HG03378 (cell line): ENCODE results near the gene PIP5KL1.

Source experiments
- ATAC-seq: cut with Tn5 transposase; IDR thresholded peaks from one replicate; pipeline ENCODE4 v1.9.1; 2021; ENCODE audit warnings: mild to moderate bottlenecking, moderate library complexity; ENCODE audit not compliant: unreplicated experiment

The PIP5KL1 gene, protein sequence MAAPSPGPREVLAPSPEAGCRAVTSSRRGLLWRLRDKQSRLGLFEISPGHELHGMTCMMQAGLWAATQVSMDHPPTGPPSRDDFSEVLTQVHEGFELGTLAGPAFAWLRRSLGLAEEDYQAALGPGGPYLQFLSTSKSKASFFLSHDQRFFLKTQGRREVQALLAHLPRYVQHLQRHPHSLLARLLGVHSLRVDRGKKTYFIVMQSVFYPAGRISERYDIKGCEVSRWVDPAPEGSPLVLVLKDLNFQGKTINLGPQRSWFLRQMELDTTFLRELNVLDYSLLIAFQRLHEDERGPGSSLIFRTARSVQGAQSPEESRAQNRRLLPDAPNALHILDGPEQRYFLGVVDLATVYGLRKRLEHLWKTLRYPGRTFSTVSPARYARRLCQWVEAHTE

DNA sequence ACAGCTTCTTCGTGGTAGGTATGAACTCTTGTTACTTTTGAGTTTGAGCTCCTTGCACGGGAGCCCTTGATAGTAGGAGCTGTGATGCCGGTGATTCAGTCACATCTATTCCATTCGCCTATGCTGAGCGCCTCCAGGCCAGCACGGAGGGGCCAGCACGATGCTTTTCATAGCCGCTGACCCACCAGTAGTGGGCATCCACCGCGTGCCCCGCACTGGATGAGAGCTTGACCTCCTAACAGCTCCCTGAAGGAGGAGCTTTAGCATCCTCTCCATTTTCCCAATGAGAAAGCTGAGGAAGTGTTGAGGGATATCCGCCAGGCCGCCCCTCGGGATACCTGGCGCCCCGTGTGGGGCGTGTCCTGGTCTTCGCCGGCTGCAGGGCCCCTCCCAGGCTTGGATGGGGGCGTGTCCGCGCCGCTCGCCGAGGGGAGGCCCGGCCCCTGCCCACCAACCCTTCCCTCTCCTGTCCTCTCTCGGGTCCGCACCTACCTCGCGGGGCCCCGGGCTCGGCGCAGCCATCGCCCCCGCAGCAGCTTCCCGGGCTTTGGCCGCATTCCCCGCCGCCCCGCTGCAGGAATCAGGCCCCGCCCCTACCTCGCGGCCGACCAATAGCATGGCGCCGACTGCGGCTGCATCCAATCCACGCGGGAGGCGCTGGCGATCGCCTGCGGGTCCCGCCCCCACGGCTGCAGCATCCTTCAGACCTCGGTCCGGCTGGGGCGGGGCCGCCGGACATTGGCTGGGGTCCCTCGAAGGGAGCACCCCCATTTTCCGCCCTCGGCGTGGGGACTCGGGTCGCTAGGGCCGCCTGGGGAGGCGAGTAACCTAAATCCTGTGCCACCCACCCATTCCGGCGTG, at the start of gene PIP5KL1:
Gene PIP5KL1 (minus strand): TSS at position 547 of the 861 bp plus-strand sequence. CDS start 25 bp downstream, at position 522.
- peak; percentile 38 for ATAC-seq

DNA sequence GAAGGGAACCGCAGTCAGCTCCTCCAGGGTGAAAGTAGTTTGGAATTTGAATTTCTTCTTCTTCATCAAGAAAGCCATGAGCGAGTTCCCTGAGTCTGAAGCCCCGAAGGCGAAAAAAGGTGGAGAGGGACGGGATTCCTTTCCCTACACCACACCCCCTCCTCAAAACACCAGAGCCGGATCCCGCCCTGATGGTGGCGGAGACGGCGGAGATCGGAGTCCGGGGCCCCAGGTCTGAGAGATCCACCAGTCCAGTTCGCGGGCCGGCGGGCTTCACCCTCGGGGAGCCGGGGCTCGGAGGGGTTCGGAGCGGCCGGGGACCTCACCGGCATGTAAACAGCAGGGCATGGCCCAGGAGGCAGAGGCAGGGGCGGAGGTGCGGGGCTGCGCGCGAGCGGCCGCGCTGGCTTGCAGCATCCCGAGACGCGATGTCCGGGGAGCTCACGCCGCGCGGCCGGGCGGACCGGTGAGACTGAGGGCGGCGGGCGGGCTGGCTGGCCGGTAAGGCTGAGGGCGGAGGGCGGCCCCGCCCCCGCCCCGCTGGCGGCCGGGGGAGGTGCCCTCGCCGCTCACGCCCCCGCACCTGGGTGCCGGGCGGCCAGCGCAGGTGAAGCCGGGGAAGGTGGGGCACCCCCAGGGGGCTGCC, 49.6 kb upstream of the PIP5KL1 start:
- no peak for ATAC-seq

DNA sequence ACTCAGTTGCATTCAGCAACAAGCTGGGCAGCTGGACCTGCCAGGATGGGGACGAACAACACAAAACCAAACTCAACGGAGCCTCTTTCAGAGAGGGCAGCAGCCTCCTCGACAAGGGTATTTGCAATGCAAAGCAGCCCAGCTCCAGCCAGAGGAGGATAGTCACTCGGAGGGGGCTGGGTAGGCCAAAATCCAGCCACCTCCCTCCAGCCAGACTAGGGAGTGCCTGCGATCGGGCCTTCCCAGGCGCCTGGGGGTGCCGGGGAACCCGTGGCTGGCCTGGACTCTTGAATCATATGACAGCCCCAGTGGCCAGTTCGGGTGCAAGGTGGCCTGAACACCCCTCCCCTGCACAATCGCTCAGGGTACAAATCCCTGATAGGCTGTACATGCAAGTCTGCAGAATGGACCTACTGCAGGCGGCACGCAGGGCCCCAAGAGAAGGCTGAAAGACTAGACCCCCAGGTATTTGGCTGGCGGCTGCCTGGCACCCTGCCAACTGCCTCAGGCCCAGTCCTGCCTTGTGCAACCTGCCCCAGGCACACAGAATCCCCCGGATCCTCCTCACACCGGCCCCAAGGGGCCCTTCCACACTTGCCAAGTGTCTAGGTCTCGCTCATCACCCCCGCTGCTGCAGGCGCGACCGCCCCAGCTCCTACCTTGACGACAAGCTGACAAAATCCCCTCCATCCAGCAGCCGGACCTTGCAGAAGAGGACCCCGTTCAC, 48.9 kb upstream of the PIP5KL1 start:
- ATAC-seq, result no peak

DNA sequence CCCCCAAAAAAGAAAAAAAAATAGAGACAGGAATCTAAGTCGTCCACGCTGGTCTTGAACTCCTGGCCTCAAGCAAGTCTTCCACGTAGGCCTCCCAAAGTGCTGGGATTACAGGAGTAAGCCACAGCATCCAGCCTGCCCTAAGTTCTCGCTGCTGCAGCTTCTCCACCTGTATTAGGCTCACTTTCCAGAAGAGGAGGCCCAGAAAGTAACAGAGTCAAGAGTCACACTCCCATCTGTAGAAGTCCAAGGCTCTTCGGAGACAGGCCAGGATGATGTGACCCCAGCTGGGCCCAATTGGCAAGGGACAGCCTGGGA, 48.4 kb upstream of the PIP5KL1 start:
- ATAC-seq, result no peak

DNA sequence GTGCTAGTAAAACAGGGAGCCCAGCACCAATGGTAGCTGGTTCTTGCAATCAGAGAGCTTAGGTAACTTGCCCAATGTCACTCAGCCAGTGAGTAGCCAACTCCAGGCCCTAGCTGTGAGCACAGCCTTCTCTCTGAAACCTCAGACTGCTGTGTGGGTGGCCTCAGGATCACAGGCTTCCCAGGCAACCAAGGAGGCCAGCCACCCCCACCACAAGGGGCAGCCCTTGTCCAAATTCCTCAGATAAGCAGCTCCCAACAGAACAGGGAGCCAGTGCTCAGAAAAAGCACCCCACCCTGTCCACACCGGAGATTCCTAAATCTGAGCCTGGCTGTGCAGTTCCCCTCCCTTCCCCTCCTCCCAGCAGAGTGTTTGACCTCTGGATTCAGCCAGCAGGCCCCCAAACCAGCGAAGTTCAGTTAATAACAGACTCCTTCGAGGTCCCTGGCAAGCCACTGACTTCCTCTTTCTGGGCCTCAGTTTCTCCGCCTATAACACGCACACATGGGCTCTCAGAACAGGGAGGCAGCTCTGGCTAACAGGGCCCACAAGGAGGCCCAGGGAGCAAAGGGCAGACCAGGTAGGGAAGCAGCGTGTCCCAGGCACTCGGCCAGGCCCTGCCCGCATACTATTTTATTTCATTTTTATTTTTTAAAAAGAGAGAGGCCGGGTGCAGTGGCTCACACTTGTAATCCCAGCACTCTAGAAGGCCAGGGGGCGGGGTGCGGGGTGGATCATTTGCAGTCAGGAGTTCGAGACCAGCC, 47.5 kb upstream of the PIP5KL1 start:
- ATAC-seq, result no peak

DNA sequence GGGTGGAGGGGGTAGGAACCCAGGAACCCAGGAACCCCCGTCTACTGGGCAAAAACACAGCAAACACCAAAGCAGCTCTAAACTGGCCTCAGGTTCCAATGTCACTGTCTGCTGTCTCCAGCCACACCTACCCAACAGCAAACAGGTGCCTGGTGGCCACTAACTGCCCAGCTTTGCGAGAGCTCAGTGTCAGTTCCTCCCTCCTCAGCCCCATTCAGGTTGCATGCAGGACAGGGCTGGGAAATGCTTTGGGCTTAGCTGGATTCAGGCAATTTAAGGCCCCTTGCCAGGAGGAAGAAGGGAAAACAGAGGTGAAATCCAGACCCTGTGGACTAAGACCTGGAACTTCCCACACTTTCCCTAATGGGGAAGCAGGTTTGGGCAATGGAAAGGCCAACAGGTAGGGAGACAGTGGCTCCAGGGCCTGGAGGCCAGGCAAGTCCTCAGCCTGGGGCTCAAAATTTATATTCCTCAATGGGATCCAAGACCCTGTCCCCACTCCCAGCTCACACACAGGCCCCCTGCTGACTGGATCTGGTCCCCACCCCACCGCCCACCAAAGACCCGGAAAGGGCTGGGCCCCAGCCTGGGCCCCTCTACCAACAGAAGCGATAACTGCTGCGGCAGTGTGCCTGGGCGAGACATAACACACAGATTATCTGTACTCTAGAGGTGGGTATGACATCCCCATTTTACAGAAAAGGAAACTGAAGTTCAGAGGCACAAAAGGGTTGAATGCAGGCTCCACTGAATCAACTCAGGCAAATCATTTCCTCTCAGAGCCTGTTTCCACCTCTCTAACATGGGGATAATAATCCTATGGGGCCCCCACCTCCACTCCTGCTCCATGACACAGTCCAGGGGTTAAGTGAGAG, 46.7 kb upstream of the PIP5KL1 start:
- ATAC-seq, result no peak

DNA sequence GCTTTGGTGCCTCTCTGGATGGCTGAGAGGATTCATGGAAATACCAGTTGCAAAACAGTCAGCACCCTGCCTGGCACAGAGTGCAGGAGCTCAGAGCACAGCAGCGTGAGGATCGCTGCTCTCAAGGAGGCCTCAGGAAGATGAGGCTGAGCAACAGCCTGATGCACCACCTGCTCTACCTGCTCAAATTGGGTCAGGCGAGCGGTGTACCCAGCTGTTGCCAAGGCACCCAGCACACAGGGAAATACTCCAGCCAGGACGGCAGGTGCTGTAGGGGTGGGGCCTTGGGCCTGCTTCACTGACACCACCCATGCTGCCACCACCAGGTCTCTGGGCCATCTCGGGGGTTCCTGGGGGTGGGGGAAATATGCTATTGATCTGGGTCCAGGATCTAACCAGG, 45.9 kb upstream of the PIP5KL1 start:
- ATAC-seq, result no peak

DNA sequence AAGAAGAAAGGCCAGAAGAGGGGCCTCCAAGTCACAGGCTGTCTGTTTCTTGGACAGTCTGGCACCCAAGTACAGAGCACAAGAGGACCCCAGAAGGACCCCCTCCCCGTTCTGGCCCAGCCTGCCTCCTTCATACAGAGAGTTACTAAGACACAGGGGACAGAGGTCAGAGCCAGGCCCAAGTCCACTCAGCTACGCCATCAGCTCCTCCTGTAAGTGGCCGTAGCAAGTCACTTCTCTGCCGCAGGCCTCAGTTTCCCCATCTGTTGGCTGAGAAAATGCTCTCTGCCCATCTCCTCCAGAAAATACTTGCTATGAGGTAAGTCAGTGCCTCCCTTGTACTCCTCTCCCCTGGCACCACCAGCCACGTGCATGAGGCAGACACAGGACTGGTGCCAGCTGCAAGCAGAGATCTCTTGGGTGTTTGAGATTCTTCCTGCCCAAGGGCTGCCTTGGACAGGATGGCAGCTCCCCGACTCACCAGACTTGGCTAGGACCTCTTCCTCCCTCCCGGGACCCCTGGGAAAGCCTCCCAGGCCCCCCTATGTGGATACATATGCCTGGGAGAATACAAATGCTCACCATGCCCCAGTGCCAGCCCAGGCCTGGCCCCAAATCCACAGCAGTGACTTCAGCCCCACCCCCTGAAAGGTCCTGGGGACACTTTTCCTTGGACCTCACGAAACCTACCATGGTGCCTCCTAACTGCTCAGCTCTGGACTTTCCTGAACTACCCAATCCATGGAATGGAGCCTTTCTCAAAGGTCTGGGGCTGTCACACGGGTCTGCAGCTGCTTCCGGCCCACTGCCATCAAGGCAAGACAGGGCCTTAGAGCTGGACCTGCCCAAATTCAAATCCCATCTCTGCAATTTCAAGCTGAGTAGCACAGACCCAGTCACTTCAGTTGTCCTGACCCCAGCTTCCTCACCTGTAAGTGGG, 45.1 kb upstream of the PIP5KL1 start:
- no peak for ATAC-seq

DNA sequence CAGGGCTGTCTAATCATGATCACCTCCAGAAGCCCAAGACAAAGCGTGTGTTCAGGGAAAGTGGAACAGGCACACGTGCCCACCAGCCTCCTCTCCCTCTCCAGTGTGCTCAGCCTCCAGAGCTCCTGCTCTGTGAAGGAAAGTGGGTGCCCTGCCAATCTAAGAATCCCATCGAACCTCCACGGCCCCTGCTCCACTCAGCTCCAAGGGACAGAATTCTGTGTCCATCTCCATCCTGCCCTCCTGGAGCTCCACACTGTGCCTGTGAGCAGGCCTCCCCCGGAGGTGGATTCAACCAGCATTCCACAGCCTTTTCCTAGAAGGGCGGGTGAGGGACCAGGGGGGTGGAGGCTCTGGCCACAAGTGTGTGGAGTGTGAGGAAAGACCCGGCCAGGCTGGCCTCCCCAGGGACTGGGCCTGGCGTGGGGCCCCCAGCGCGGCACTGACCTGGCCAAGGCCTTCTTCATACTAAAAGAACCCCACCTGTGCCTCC, 44.2 kb upstream of the PIP5KL1 start:
- ATAC-seq, result no peak

DNA sequence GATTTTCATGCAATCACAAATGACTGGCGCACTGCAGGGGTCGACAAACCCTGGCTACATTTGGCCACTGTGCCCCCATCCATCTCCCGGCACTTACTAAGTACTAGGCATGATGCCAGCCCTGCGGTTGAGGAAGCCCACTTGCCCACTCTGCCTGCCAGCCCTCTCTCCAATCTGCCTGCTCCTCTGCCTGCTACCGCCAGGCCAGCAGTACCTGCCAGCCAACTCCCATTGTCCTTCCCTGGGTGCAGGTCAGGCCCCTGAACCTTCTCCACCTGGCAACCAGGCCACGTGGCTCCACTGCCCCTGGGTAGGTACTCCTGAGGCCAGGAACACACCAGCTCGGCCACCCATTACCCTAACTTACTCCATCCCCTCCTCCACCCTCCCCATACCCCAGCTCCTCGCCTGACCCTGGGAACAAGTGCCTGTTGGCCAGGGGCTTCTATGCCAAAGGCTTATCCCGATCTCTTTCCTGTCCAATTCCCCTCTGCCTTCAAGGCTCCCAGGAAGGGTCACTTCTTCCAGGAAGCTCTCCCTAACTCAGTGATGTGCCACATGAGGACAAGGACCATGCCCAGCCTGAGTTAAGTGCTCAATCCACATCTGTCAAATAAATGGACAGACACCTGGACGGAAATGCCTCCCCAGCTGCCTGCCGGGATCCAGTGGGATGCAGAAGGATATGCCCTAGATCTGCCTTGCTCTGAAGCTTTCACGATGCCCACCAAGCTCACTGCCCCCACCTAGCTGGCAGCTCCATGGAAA, 43.6 kb upstream of the PIP5KL1 start:
- no peak for ATAC-seq

DNA sequence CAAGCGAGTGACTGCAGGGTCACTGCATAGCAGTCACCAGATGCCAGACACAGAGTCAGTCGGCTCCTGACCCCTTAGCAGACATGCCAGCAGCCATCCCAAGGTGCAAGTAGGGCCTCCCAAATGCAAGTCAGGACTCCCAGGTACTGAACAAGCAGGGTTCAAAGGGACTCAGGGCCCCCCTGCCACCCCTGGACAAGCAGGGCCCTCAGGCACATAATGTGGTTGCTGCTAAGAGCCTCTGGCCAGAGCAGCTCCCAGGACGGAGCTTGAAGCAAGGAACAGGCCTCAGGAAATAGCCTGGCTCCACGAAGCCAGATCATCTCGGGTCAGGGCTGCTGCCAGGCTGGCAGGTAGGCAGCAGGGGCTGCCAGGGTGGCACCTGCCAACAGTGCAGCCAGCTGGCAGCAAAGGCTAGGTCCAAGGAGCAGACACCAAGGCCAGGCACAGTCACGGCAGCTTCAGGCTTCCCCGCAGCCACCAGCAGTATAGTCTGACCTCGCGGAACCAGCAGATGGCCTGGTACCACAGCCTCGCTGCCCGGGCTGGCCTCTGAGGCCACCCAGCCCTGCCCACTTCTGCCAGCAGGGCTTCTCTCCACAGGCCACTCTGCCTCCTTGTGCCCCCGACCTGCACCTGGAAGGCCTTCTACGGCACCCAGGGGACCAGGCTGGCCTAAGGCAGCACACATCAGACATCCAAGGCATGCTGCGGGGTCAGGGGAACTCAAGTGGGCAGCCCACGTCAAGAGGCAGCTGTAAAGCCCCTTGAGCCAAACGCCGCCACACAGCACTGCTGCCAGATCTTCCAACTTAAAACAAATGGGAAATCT, 42.8 kb upstream of the PIP5KL1 start:
- no peak for ATAC-seq

DNA sequence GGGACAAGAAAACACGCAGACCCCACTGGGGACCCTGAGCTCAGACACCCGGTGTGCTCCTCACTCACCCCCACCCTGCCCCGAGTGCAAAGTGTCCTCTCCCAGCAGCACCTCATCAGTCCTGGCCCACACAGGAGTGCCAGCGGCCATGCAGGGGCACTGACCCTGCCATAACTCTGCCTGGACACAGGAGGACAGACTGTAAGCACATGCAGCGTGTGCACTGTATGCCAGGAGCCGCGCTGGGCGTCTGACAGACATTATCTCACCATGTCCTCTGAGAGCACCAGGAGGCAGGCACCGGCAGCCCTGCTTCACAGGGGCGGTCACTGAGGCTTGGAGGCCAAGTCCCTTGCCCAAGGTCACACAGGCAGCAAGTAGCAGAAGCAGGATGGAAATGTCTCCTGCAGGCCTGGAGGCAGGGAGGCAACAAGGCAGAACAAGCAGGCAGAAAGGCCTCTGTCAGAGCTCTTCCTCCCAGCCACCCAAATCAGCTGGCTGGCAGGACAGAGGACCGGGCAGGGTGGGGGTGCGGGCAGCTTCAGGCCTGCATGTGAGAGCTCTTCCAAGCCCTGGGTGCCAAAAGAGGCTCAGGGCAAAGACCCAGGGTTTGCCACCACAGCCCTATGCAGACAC, 41.8 kb upstream of the PIP5KL1 start:
- no peak for ATAC-seq

DNA sequence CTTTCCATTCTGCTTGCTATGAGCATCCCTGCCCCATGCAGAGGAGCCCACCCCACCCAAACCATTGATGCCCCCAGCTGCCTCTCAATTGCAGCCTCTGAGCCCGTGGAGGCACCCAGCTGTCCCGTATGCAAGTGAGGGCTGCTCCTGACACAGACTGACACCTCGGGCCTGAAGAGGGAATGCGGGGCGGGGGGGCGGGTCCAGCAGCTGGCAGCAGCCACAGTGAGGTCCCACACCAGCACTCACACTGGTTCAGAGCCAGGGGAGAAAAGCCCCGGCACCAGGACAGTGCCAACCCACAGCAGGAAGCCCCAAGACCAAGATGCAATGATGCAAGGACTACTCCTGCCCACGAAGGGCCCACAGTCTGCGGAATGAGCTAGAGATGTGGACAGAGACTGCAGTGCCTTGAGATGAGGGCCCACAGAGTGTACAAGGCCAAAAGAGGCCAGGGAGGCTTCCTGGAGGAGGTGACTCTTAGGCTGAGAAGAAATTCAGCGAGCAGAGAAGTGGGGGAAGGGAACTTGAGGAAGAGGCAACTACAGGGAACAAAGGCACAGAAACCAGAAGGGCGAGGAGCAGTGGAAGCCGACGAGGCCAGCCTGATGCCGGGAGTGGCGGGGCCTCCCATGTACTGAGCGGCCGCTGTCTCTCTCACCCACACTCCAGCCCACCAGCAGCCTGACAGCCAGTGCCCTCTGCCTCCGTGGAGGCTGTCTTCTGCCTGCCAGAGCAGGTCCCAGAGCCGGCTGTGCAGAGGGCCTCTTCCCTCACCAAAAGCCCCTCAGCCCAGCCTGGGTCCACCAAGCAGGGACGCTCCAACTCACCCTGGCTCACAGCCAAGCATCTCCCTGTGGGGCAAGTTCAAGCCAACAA, 41.0 kb upstream of the PIP5KL1 start:
- ATAC-seq, result no peak

DNA sequence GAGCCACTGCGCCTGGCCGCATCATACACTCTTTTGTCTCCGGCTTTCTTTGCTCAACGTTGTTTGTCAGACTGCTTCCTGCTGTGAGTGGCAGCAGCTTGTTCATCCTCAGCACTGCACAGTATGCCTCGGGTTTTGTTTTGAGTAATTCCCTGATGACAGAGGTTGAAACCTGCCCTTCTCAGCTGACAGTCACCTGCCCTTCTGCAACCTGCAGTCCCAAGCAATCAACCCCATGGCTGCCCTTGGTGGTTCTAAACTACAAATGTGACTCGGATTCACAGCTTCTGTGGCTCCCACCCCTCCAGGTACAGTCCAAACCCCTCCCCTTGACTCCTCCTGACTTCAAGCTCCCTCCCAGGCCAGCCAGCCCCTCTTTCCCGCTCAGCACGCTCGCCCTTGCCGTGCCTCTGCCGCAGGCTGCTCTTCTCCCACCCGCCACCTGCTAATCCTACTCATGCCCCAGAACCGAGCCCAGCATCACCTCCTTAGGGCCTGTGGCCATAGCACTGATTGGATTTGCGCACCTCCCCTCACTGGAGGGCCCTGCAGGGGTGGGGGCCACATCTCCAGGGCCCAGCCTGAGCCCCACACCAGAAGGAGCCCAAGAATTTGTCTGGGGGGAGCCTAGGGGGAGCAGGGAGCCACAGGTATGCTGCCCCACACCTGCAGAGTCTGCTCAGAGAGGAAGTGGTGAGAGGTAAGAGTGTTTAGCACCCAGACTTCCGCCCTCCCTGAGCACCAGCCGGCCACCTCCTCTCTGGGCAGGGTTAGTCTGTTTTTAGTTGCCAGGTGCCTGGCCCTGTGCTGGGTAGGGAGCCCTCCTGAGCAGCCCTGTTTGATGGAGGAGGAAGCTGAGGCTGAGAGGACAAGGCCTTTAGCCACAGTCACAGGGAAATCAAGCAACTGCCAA, 40.1 kb upstream of the PIP5KL1 start:
- ATAC-seq, result peak; percentile 63
